Liver (tissue), 9 donors: ENCODE results near the gene MYO3B. TPM values are rescaled to one million over a fixed set of nuclear protein-coding genes. Genes with fewer than 3 reads are reported as not detected.

ENCODE experiments used
- DNase-seq: peaks from one replicate; pipeline ENCODE4 v3.0.0-alpha.2; 2017; ENCODE audit warnings: low spot score
- H3K27ac ChIP-seq, 2 donors: one replicate each; pipeline ENCODE4 v1.7.0; 2013; ENCODE audit warnings: inconsistent platforms in 2 of 2, low read length in 2 of 2, control low read depth in 1 of 2, low read depth in 1 of 2, mild to moderate bottlenecking in 1 of 2
- H3K27me3 ChIP-seq, 4 donors: one replicate each; pipeline versions ENCODE4 v1.6.1 to v1.7.0; 2013; ENCODE audit warnings: low read length in 3 of 4, inconsistent platforms in 1 of 4, mild to moderate bottlenecking in 1 of 4, moderate library complexity in 1 of 4; ENCODE audit not compliant: control insufficient read depth in 4 of 4, insufficient read depth in 4 of 4
- H3K36me3 ChIP-seq, 4 donors: one replicate each; pipeline versions ENCODE4 v1.6.1 to v1.7.0; 2013; ENCODE audit warnings: low read length in 3 of 4, mild to moderate bottlenecking in 3 of 4, low read depth in 1 of 4, moderate library complexity in 1 of 4; ENCODE audit not compliant: control insufficient read depth in 4 of 4, insufficient read depth in 3 of 4
- H3K4me1 ChIP-seq, 4 donors: one replicate each; pipeline versions ENCODE4 v1.6.1 to v1.7.0; 2013; ENCODE audit warnings: low read length in 3 of 4, mild to moderate bottlenecking in 3 of 4, moderate library complexity in 1 of 4; ENCODE audit not compliant: control insufficient read depth in 4 of 4, insufficient read depth in 4 of 4
- H3K4me3 ChIP-seq, 3 donors: one replicate each; pipeline versions ENCODE4 v1.6.1 to v1.7.0; 2013; ENCODE audit warnings: low read length in 3 of 3, control low read depth in 1 of 3, low read depth in 1 of 3, mild to moderate bottlenecking in 1 of 3
- H3K9ac ChIP-seq, 2 donors: one replicate each; pipeline ENCODE4 v1.7.0; 2013; ENCODE audit warnings: low read length in 2 of 2, mild to moderate bottlenecking in 2 of 2, moderate library complexity in 2 of 2, control low read depth in 1 of 2, low read depth in 1 of 2
- H3K9me3 ChIP-seq, 4 donors: one replicate each; pipeline versions ENCODE4 v1.6.1 to v1.7.0; 2013; ENCODE audit warnings: low read length in 3 of 4; ENCODE audit not compliant: control insufficient read depth in 4 of 4
- ATF3 ChIP-seq: IDR thresholded peaks from 2 replicates; pipeline ENCODE4 v1.6.1; 2016; ENCODE audit warnings: antibody characterized with exemption
- CTCF ChIP-seq: fragments of 150-350 bp; IDR thresholded peaks from 2 replicates; pipeline ENCODE4 v1.5.1; 2017; ENCODE audit warnings: improper control_type of control experiment, low read depth, low read length; ENCODE audit not compliant: missing input control
- EGR1 ChIP-seq, 2 donors: IDR thresholded peaks; 2 replicates each; pipeline ENCODE4 v1.6.1; 2016 to 2018; ENCODE audit warnings: antibody characterized with exemption in 2 of 2, low read depth in 2 of 2
- FOXA1 ChIP-seq: IDR thresholded peaks from 2 replicates; pipeline ENCODE4 v1.6.1; 2016; ENCODE audit warnings: antibody characterized with exemption
- FOXA2 ChIP-seq: IDR thresholded peaks from 2 replicates; pipeline ENCODE4 v1.6.1; 2016; ENCODE audit warnings: antibody characterized with exemption
- HNF4A ChIP-seq, 2 donors: conservative IDR thresholded peaks; 2 replicates each; pipeline ENCODE4 v1.6.1; 2016; ENCODE audit warnings: antibody characterized with exemption in 2 of 2, mild to moderate bottlenecking in 2 of 2
- JUND ChIP-seq, 2 donors: IDR thresholded peaks; 2 replicates each; pipeline ENCODE4 v1.6.1; 2016; ENCODE audit warnings: antibody characterized with exemption in 2 of 2
- MAX ChIP-seq: IDR thresholded peaks from 2 replicates; pipeline ENCODE4 v1.6.1; 2016; ENCODE audit warnings: antibody characterized with exemption
- NR2F2 ChIP-seq: IDR thresholded peaks from 2 replicates; pipeline ENCODE4 v1.6.1; 2016; ENCODE audit warnings: antibody characterized with exemption
- RAD21 ChIP-seq, 2 donors: IDR thresholded peaks; 2 replicates each; pipeline ENCODE4 v1.6.1; 2016; ENCODE audit warnings: antibody characterized with exemption in 2 of 2, mild to moderate bottlenecking in 2 of 2
- RXRA ChIP-seq, 2 donors: IDR thresholded peaks; 2 replicates each; pipeline ENCODE4 v1.6.1; 2017 to 2018; ENCODE audit warnings: antibody characterized with exemption in 2 of 2, mild to moderate bottlenecking in 1 of 2
- SP1 ChIP-seq: IDR thresholded peaks from 2 replicates; pipeline ENCODE4 v1.6.1; 2018; ENCODE audit warnings: antibody characterized with exemption, mild to moderate bottlenecking
- TAF1 ChIP-seq: conservative IDR thresholded peaks from 2 replicates; pipeline ENCODE4 v1.6.1; 2016; ENCODE audit warnings: antibody characterized with exemption, mild to moderate bottlenecking
- ZBTB33 ChIP-seq: IDR thresholded peaks from 2 replicates; pipeline ENCODE4 v1.6.1; 2016; ENCODE audit warnings: antibody characterized with exemption
- WGBS: extraction: QIAGEN DNeasy Blood & Tissue Kit; methylation state at CpG from one replicate; pipeline ENCODE4 v1.1.7; 2013; 5-methylcytosine and 5-hydroxymethylcytosine counted together
- polyA plus RNA-seq, 2 donors: library from polyadenylated mRNA; stranded (reverse) in 1 of 2; unstranded in 1 of 2; fragments of 200-250 nt in 1 of 2; fragments of >200 nt in 1 of 2; fragmentation: Nextera tagmentation in 1 of 2; extraction: Ambion mirVana in 1 of 2; gene quantifications; one replicate each; pipeline versions ENCODE4 v1.2.1 to v1.2.3, GENCODE V29; 2013 to 2015
- total RNA-seq, 2 donors: library from RNA; depleted of rRNA; stranded (reverse); fragments of >200 nt; gene quantifications; one replicate each; pipeline ENCODE4 v1.2.3, GENCODE V29; 2014
- TF ChIP-seq, protein P1 (sequence below): IDR thresholded peaks from 2 replicates; pipeline ENCODE4 v1.6.1; 2016; ENCODE audit warnings: antibody characterized with exemption, mild to moderate bottlenecking
- donor health status: healthy.
- donor health status: healthy.
- donor health status: healthy.
- donor health status: healthy.
- donor health status: healthy.

The MYO3B gene
- total and polyA plus RNA-seq, 4 donors: under 0.01 to 0.05 TPM; not detected in 2

DNA sequence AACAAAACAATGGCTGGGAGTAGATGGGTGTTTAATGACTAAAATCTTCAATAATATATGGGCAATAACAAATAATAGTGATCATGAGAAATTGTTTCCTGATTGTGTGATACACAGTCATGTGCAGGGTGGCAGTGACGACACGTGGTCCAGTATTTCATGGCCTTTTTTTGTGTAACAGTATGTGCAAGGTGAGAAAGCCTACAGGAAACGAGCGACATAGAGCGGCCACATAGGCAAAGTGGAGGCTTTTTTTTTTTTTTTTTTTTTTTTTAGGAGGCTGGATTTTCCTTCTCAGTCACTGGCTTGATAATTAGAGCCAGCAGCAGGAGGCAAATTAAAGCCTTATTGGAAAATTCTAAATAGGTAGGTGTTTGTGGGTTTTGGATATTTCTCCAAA lies 123.7 kb downstream of the MYO3B start:
- Histone ChIP-seq H3K27ac (no peak overlapping the region), H3K9me3 (no peaks in the 10 kb centered on the region), H3K9ac (no peak overlapping the region), H3K36me3 (no peaks in the 10 kb centered on the region), H3K27me3 (peaks cover 0 to 3% (median 0%) of the 10 kb centered on the region in 4 donors), H3K4me3 (no peak overlapping the region), H3K4me1 (no peaks in the 10 kb centered on the region)
- 87% methylated on average over 5 of the region's 5 CpGs for WGBS
- no peak for DNase-seq
- TF ChIP-seq, protein P1, sequence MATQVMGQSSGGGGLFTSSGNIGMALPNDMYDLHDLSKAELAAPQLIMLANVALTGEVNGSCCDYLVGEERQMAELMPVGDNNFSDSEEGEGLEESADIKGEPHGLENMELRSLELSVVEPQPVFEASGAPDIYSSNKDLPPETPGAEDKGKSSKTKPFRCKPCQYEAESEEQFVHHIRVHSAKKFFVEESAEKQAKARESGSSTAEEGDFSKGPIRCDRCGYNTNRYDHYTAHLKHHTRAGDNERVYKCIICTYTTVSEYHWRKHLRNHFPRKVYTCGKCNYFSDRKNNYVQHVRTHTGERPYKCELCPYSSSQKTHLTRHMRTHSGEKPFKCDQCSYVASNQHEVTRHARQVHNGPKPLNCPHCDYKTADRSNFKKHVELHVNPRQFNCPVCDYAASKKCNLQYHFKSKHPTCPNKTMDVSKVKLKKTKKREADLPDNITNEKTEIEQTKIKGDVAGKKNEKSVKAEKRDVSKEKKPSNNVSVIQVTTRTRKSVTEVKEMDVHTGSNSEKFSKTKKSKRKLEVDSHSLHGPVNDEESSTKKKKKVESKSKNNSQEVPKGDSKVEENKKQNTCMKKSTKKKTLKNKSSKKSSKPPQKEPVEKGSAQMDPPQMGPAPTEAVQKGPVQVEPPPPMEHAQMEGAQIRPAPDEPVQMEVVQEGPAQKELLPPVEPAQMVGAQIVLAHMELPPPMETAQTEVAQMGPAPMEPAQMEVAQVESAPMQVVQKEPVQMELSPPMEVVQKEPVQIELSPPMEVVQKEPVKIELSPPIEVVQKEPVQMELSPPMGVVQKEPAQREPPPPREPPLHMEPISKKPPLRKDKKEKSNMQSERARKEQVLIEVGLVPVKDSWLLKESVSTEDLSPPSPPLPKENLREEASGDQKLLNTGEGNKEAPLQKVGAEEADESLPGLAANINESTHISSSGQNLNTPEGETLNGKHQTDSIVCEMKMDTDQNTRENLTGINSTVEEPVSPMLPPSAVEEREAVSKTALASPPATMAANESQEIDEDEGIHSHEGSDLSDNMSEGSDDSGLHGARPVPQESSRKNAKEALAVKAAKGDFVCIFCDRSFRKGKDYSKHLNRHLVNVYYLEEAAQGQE: no peak
- TF ChIP-seq FOXA2 (no peak), NR2F2 (no peak), ZBTB33 (no peak), TAF1 (no peak), MAX (no peak), JUND (IDR thresholded peaks at IDR 0.05) (no peak), FOXA1 (no peak), EGR1 (IDR thresholded peaks at IDR 0.05; ENCODE audit: low read depth in 2 of 2) (no peak)

- Histone ChIP-seq H3K9me3 (no peaks in the 10 kb centered on the region), H3K36me3 (no peaks in the 10 kb centered on the region), H3K4me1 (no peaks in the 10 kb centered on the region), H3K4me3 (no peak overlapping the region), H3K27ac (no peak overlapping the region), H3K27me3 (peaks cover 0 to 3% (median 0%) of the 10 kb centered on the region in 4 donors), H3K9ac (no peak overlapping the region)
- 83% methylated on average over 2 of the region's 2 CpGs for WGBS
- TF ChIP-seq ATF3 (no peak), JUND (IDR thresholded peaks at IDR 0.05) (no peak), SP1 (no peak), RXRA (IDR thresholded peaks at IDR 0.05) (no peak), RAD21 (IDR thresholded peaks at IDR 0.05) (no peak), HNF4A (conservative IDR thresholded peaks at IDR 0.05) (no peak), FOXA2 (no peak), MAX (no peak), EGR1 (IDR thresholded peaks at IDR 0.05; ENCODE audit: low read depth in 2 of 2) (no peak), TAF1 (no peak), CTCF (no peak)
- no peak for DNase-seq
Observed at GRCh38 chr2:170305711-170306110, 127.8 kb downstream of the MYO3B start.
